Activated naive CD8-positive, alpha-beta T cell treated with anti-CD3 and anti-CD28 coated beads, Interleukin-2, amount 10 ng/mL, durations not matched to agents 7 days and 5 days (primary cell): ENCODE data around the gene SNIP1. TPM values are rescaled to one million over a fixed set of nuclear protein-coding genes. Genes with fewer than 3 reads are reported as not detected.
A peak's percentile ranks its signal among the peaks of the same experiment; 100 is the strongest.
"Not testable (repeated sequence)": the region's sequence is repeated elsewhere in the genome, so short reads cannot be mapped to it uniquely, and the experiment has no call there.

Source experiments
- ATAC-seq: fragments of 150-1000 bp; cut with Tn5 transposase; one replicate; pipeline ENCODE4 v1.10.0; 2021; ENCODE audit warnings: low read depth, moderate library complexity
- POLR2A ChIA-PET: fragments of 350-600 bp; sonication (Branson Sonifier 250); formaldehyde crosslinking; loops from one replicate; lab custom pipeline; 2021; ENCODE audit warnings: antibody characterized with exemption; lab: Charles Lee
- DNase-seq: peaks from one replicate; pipeline ENCODE4 v3.0.0; 2021
- H3K27ac Mint-ChIP-seq: one replicate; pipeline ENCODE4 v1.8.0; 2022; ENCODE audit warnings: mild to moderate bottlenecking, mixed read lengths
- H3K27me3 Mint-ChIP-seq: one replicate; pipeline ENCODE4 v1.8.0; 2022; ENCODE audit warnings: mild to moderate bottlenecking, moderate library complexity, mixed read lengths
- H3K36me3 Mint-ChIP-seq: one replicate; pipeline ENCODE4 v1.8.0; 2021; ENCODE audit warnings: mild to moderate bottlenecking, mixed read lengths
- H3K4me1 Mint-ChIP-seq: one replicate; pipeline ENCODE4 v1.8.0; 2021; ENCODE audit warnings: mixed read lengths
- H3K4me3 Mint-ChIP-seq: one replicate; pipeline ENCODE4 v1.8.0; 2022; ENCODE audit warnings: mild to moderate bottlenecking, moderate library complexity, mixed read lengths
- H3K9me3 Mint-ChIP-seq: one replicate; pipeline ENCODE4 v1.8.0; 2021; ENCODE audit warnings: mixed read lengths
- total RNA-seq, 2 experiments: library from RNA; stranded (reverse); gene quantifications; one replicate each; pipeline ENCODE4 v1.2.3, GENCODE V29; 2021

SNIP1 gene
- total RNA-seq, 2 experiments from 2014 or later, result 29.3 to 32.3 TPM

GRCh38 chr1:37515185-37516034, 38.7 kb downstream of the SNIP1 start:
- POLR2A ChIA-PET, result interaction anchor here (0.5 to 3.1 kb wide), 18 partner anchors 9 to 1143 kb away, joined by 3 to 32 read pairs (median 4); partner anchors contain the start of genes CDCA8 and SNIP1
- H3K4me1 Mint-ChIP-seq, result peaks cover 38% of the 10 kb centered on the region
- peak; percentile 5 for ATAC-seq

GRCh38 chr1:37514350-37515184, 39.5 kb downstream of the SNIP1 start, which contains the start of gene MEAF6:
Gene MEAF6 (minus strand): TSS chr1:37514766. CDS start chr1:37514746, 20 bp downstream.
- peaks cover 1% of the 10 kb centered on the region for H3K9me3 Mint-ChIP-seq
- DNase-seq (peak; percentile 93), ATAC-seq (peak; percentile 93)
- H3K36me3 Mint-ChIP-seq, result peaks cover 9% of the 10 kb centered on the region
- no peaks in the 10 kb centered on the region for H3K27me3 Mint-ChIP-seq
- POLR2A ChIA-PET, result interaction anchor here (0.5 to 3.1 kb wide), 19 partner anchors 9 to 1142 kb away, joined by 3 to 32 read pairs (median 4); partner anchors contain the start of genes CDCA8 and SNIP1
- H3K4me3 Mint-ChIP-seq, result peak within 1 kb of the TSS; percentile 96
- peak within 1 kb of the TSS; percentile 96 for H3K27ac Mint-ChIP-seq
- peaks cover 37% of the 10 kb centered on the region for H3K4me1 Mint-ChIP-seq

More at GRCh38 chr1:37515185-37516034, 38.7 kb downstream of the SNIP1 start:
- DNase-seq, result no peak
- H3K36me3 Mint-ChIP-seq, result peaks cover 13% of the 10 kb centered on the region
- peak overlapping the region; percentile 96 for H3K27ac Mint-ChIP-seq
- peaks cover 1% of the 10 kb centered on the region for H3K9me3 Mint-ChIP-seq
- no peaks in the 10 kb centered on the region for H3K27me3 Mint-ChIP-seq
- H3K4me3 Mint-ChIP-seq, result peak overlapping the region; percentile 90

- H3K4me1 Mint-ChIP-seq, result peaks cover 36% of the 10 kb centered on the region
- peak; percentile 57 for DNase-seq
- peak; percentile 7 for ATAC-seq
- POLR2A ChIA-PET, result interaction anchor here (1.1 to 3.1 kb wide), 11 partner anchors 11 to 179 kb away, joined by 3 to 32 read pairs (median 4); partner anchors contain the start of genes CDCA8 and SNIP1
- peak overlapping the region; percentile 83 for H3K27ac Mint-ChIP-seq
- peaks cover 13% of the 10 kb centered on the region for H3K36me3 Mint-ChIP-seq
- H3K9me3 Mint-ChIP-seq, result peaks cover 1% of the 10 kb centered on the region
- H3K4me3 Mint-ChIP-seq, result peak overlapping the region; percentile 96
- H3K27me3 Mint-ChIP-seq, result no peaks in the 10 kb centered on the region
These were observed 40.2 kb downstream of the SNIP1 start for GRCh38 chr1:37513795-37514349.

- no peak overlapping the region for H3K27ac Mint-ChIP-seq
- H3K9me3 Mint-ChIP-seq, result no peaks in the 10 kb centered on the region
- peaks cover 35% of the 10 kb centered on the region for H3K36me3 Mint-ChIP-seq
- peaks cover 28% of the 10 kb centered on the region for H3K4me1 Mint-ChIP-seq
- H3K27me3 Mint-ChIP-seq, result no peaks in the 10 kb centered on the region
- ATAC-seq (peak; percentile 44), DNase-seq (no peak)
- no peak overlapping the region for H3K4me3 Mint-ChIP-seq
- POLR2A ChIA-PET, result interaction anchor here (0.7 to 1.3 kb wide), 4 partner anchors 10 to 30 kb away, joined by 3 to 5 read pairs (median 4); no protein-coding TSS in a partner anchor
These were observed 44.9 kb downstream of the SNIP1 start for GRCh38 chr1:37509181-37509580.

- Mint-ChIP-seq H3K36me3 (peaks cover 30% of the 10 kb centered on the region), H3K27ac (no peak overlapping the region), H3K9me3 (no peaks in the 10 kb centered on the region), H3K4me1 (peaks cover 17% of the 10 kb centered on the region), H3K27me3 (no peaks in the 10 kb centered on the region), H3K4me3 (no peak overlapping the region)
- POLR2A ChIA-PET, result interaction anchor here (0.9 kb wide), 1 partner anchor 11 kb away, joined by 4 read pairs; no protein-coding TSS in a partner anchor
- no peak for DNase-seq
- no peak for ATAC-seq
These were observed 47.4 kb downstream of the SNIP1 start for GRCh38 chr1:37506740-37507139.

GRCh38 chr1:37502791-37503190, 51.3 kb downstream of the SNIP1 start:
- ATAC-seq, DNase-seq, H3K4me1 Mint-ChIP-seq, H3K4me3 Mint-ChIP-seq, H3K27ac Mint-ChIP-seq, H3K9me3 Mint-ChIP-seq, H3K27me3 Mint-ChIP-seq: not testable (repeated sequence)
- POLR2A ChIA-PET, result interaction anchor here (0.6 to 1.4 kb wide), 4 partner anchors 12 to 555 kb away, joined by 3 to 4 read pairs (median 4); partner anchors contain the start of gene MEAF6
- peaks cover 34% of the 10 kb centered on the region for H3K36me3 Mint-ChIP-seq

GRCh38 chr1:37502104-37502503, 52.0 kb downstream of the SNIP1 start:
- POLR2A ChIA-PET, result no interaction called here
- Mint-ChIP-seq H3K27me3 (no peaks in the 10 kb centered on the region), H3K36me3 (peaks cover 29% of the 10 kb centered on the region), H3K9me3 (no peaks in the 10 kb centered on the region), H3K4me3 (no peak overlapping the region), H3K4me1 (peaks cover 2% of the 10 kb centered on the region), H3K27ac (no peak overlapping the region)
- DNase-seq (no peak), ATAC-seq (no peak)

GRCh38 chr1:37501661-37502060, 52.4 kb downstream of the SNIP1 start:
- Mint-ChIP-seq H3K36me3 (peaks cover 29% of the 10 kb centered on the region), H3K27me3 (no peaks in the 10 kb centered on the region), H3K4me3 (no peak overlapping the region), H3K4me1 (peaks cover 2% of the 10 kb centered on the region), H3K27ac (no peak overlapping the region), H3K9me3 (no peaks in the 10 kb centered on the region)
- no peak for ATAC-seq
- POLR2A ChIA-PET, result no interaction called here
- DNase-seq, result no peak

GRCh38 chr1:37498872-37499617, 55.0 kb downstream of the SNIP1 start:
- H3K36me3 Mint-ChIP-seq, result peaks cover 15% of the 10 kb centered on the region
- H3K27me3 Mint-ChIP-seq, result no peaks in the 10 kb centered on the region
- DNase-seq, result no peak
- H3K4me3 Mint-ChIP-seq, result no peak overlapping the region
- H3K4me1 Mint-ChIP-seq, result no peaks in the 10 kb centered on the region
- ATAC-seq, result no peak
- POLR2A ChIA-PET, result no interaction called here
- H3K9me3 Mint-ChIP-seq, result no peaks in the 10 kb centered on the region
- no peak overlapping the region for H3K27ac Mint-ChIP-seq

- peaks cover 21% of the 10 kb centered on the region for H3K36me3 Mint-ChIP-seq
- no peaks in the 10 kb centered on the region for H3K9me3 Mint-ChIP-seq
- H3K27me3 Mint-ChIP-seq, result no peaks in the 10 kb centered on the region
- no peak for ATAC-seq
- POLR2A ChIA-PET, result no interaction called here
- no peaks in the 10 kb centered on the region for H3K4me1 Mint-ChIP-seq
- DNase-seq, result no peak
- no peak overlapping the region for H3K27ac Mint-ChIP-seq
- no peak overlapping the region for H3K4me3 Mint-ChIP-seq
These were observed 56.3 kb downstream of the SNIP1 start for GRCh38 chr1:37497832-37498231.

- Mint-ChIP-seq H3K27ac (no peak overlapping the region), H3K9me3 (no peaks in the 10 kb centered on the region), H3K4me1 (no peaks in the 10 kb centered on the region), H3K36me3 (peaks cover 21% of the 10 kb centered on the region), H3K27me3 (no peaks in the 10 kb centered on the region), H3K4me3 (no peak overlapping the region)
- no peak for ATAC-seq
- DNase-seq, result no peak
- POLR2A ChIA-PET, result interaction anchor here (1.0 kb wide), 1 partner anchor 11 kb away, joined by 4 read pairs; no protein-coding TSS in a partner anchor
These were observed 58.2 kb downstream of the SNIP1 start for GRCh38 chr1:37495875-37496274.
